Measurements from ENCODE around the gene CD44.

The CD44 gene

GRCh38 chr11:35114906-35115687 lies 23.9 kb upstream of the CD44 start:
- H3K9me3 ChIP-seq (ENCODE audit: insufficient read depth, low read depth, low read length), result no peaks in the 10 kb centered on the region
- H3K4me3 ChIP-seq (ENCODE audit: low read length), result no peak overlapping the region
- H3K4me1 ChIP-seq (ENCODE audit: insufficient read depth, low read length), result no peaks in the 10 kb centered on the region
- H3K27ac ChIP-seq (ENCODE audit: low read length), result no peak overlapping the region
- no peaks in the 10 kb centered on the region for H3K36me3 ChIP-seq (ENCODE audit: insufficient read depth, low read depth, low read length)
- H3K9ac ChIP-seq (ENCODE audit: low read depth, low read length), result no peak overlapping the region
- H3K27me3 ChIP-seq (ENCODE audit: insufficient read depth, low read length), result no peaks in the 10 kb centered on the region

GRCh38 chr11:35115688-35116030 lies 23.3 kb upstream of the CD44 start:
- no peaks in the 10 kb centered on the region for H3K9me3 ChIP-seq (ENCODE audit: insufficient read depth, low read depth, low read length)
- H3K4me3 ChIP-seq (ENCODE audit: low read length), result no peak overlapping the region
- H3K27me3 ChIP-seq (ENCODE audit: insufficient read depth, low read length), result 0 out of 2 replicates have a peak, but pooled peaks cover 3% of the 10 kb centered on the region
- H3K9ac ChIP-seq (ENCODE audit: low read depth, low read length), result no peak overlapping the region
- no peaks in the 10 kb centered on the region for H3K36me3 ChIP-seq (ENCODE audit: insufficient read depth, low read depth, low read length)
- H3K27ac ChIP-seq (ENCODE audit: low read length), result no peak overlapping the region
- H3K4me1 ChIP-seq (ENCODE audit: insufficient read depth, low read length), result no peaks in the 10 kb centered on the region

GRCh38 chr11:35116245-35116644 lies 22.7 kb upstream of the CD44 start:
- Histone ChIP-seq H3K4me1 (ENCODE audit: insufficient read depth, low read length) (no peaks in the 10 kb centered on the region), H3K9ac (ENCODE audit: low read depth, low read length) (no peak overlapping the region), H3K4me3 (ENCODE audit: low read length) (no peak overlapping the region), H3K27ac (ENCODE audit: low read length) (no peak overlapping the region), H3K9me3 (ENCODE audit: insufficient read depth, low read depth, low read length) (no peaks in the 10 kb centered on the region), H3K36me3 (ENCODE audit: insufficient read depth, low read depth, low read length) (no peaks in the 10 kb centered on the region), H3K27me3 (ENCODE audit: insufficient read depth, low read length) (0 out of 2 replicates have a peak, but pooled peaks cover 6% of the 10 kb centered on the region)

GRCh38 chr11:35116762-35117640 lies 22.0 kb upstream of the CD44 start:
- no peaks in the 10 kb centered on the region for H3K36me3 ChIP-seq (ENCODE audit: insufficient read depth, low read depth, low read length)
- H3K27me3 ChIP-seq (ENCODE audit: insufficient read depth, low read length), result 0 out of 2 replicates have a peak, but pooled peaks cover 6% of the 10 kb centered on the region
- H3K27ac ChIP-seq (ENCODE audit: low read length), result no peak overlapping the region
- no peak overlapping the region for H3K9ac ChIP-seq (ENCODE audit: low read depth, low read length)
- no peaks in the 10 kb centered on the region for H3K4me1 ChIP-seq (ENCODE audit: insufficient read depth, low read length)
- H3K4me3 ChIP-seq (ENCODE audit: low read length), result no peak overlapping the region
- no peaks in the 10 kb centered on the region for H3K9me3 ChIP-seq (ENCODE audit: insufficient read depth, low read depth, low read length)

GRCh38 chr11:35118906-35119305 lies 20.1 kb upstream of the CD44 start:
- H3K27ac ChIP-seq (ENCODE audit: low read length), result no peak overlapping the region
- no peaks in the 10 kb centered on the region for H3K9me3 ChIP-seq (ENCODE audit: insufficient read depth, low read depth, low read length)
- H3K9ac ChIP-seq (ENCODE audit: low read depth, low read length), result no peak overlapping the region
- H3K4me3 ChIP-seq (ENCODE audit: low read length), result no peak overlapping the region
- H3K4me1 ChIP-seq (ENCODE audit: insufficient read depth, low read length), result no peaks in the 10 kb centered on the region
- H3K27me3 ChIP-seq (ENCODE audit: insufficient read depth, low read length), result 0 out of 2 replicates have a peak, but pooled peaks cover 12% of the 10 kb centered on the region
- no peaks in the 10 kb centered on the region for H3K36me3 ChIP-seq (ENCODE audit: insufficient read depth, low read depth, low read length)

- no peaks in the 10 kb centered on the region for H3K36me3 ChIP-seq (ENCODE audit: insufficient read depth, low read depth, low read length)
- 0 out of 2 replicates have a peak, but pooled peaks cover 12% of the 10 kb centered on the region for H3K27me3 ChIP-seq (ENCODE audit: insufficient read depth, low read length)
- H3K27ac ChIP-seq (ENCODE audit: low read length), result no peak overlapping the region
- H3K9me3 ChIP-seq (ENCODE audit: insufficient read depth, low read depth, low read length), result no peaks in the 10 kb centered on the region
- H3K4me1 ChIP-seq (ENCODE audit: insufficient read depth, low read length), result no peaks in the 10 kb centered on the region
- no peak overlapping the region for H3K9ac ChIP-seq (ENCODE audit: low read depth, low read length)
- H3K4me3 ChIP-seq (ENCODE audit: low read length), result no peak overlapping the region
These were observed 17.6 kb upstream of the CD44 start for GRCh38 chr11:35121326-35121865.

GRCh38 chr11:35122308-35122707 lies 16.7 kb upstream of the CD44 start:
- Histone ChIP-seq H3K9ac (ENCODE audit: low read depth, low read length) (no peak overlapping the region), H3K27me3 (ENCODE audit: insufficient read depth, low read length) (0 out of 2 replicates have a peak, but pooled peaks cover 12% of the 10 kb centered on the region), H3K36me3 (ENCODE audit: insufficient read depth, low read depth, low read length) (no peaks in the 10 kb centered on the region), H3K27ac (ENCODE audit: low read length) (no peak overlapping the region), H3K4me1 (ENCODE audit: insufficient read depth, low read length) (no peaks in the 10 kb centered on the region), H3K4me3 (ENCODE audit: low read length) (no peak overlapping the region), H3K9me3 (ENCODE audit: insufficient read depth, low read depth, low read length) (no peaks in the 10 kb centered on the region)

GRCh38 chr11:35126000-35126878 lies 12.7 kb upstream of the CD44 start:
- Histone ChIP-seq H3K27me3 (ENCODE audit: insufficient read depth, low read length) (0 out of 2 replicates have a peak, but pooled peaks cover 6% of the 10 kb centered on the region), H3K36me3 (ENCODE audit: insufficient read depth, low read depth, low read length) (no peaks in the 10 kb centered on the region), H3K9me3 (ENCODE audit: insufficient read depth, low read depth, low read length) (no peaks in the 10 kb centered on the region), H3K9ac (ENCODE audit: low read depth, low read length) (no peak overlapping the region), H3K4me3 (ENCODE audit: low read length) (no peak overlapping the region), H3K27ac (ENCODE audit: low read length) (no peak overlapping the region), H3K4me1 (ENCODE audit: insufficient read depth, low read length) (no peaks in the 10 kb centered on the region)

- 0 out of 2 replicates have a peak, but pooled peaks cover 6% of the 10 kb centered on the region for H3K27me3 ChIP-seq (ENCODE audit: insufficient read depth, low read length)
These were observed 11.9 kb upstream of the CD44 start for GRCh38 chr11:35126879-35127581.

GRCh38 chr11:35127619-35128018 lies 11.4 kb upstream of the CD44 start:
- H3K27me3 ChIP-seq (ENCODE audit: insufficient read depth, low read length), result 0 out of 2 replicates have a peak, but pooled peaks cover 2% of the 10 kb centered on the region
- no peak overlapping the region for H3K9ac ChIP-seq (ENCODE audit: low read depth, low read length)
- no peak overlapping the region for H3K4me3 ChIP-seq (ENCODE audit: low read length)
- no peaks in the 10 kb centered on the region for H3K9me3 ChIP-seq (ENCODE audit: insufficient read depth, low read depth, low read length)
- no peak overlapping the region for H3K27ac ChIP-seq (ENCODE audit: low read length)
- H3K4me1 ChIP-seq (ENCODE audit: insufficient read depth, low read length), result no peaks in the 10 kb centered on the region
- H3K36me3 ChIP-seq (ENCODE audit: insufficient read depth, low read depth, low read length), result no peaks in the 10 kb centered on the region

More at GRCh38 chr11:35126879-35127581, 11.9 kb upstream of the CD44 start:
- Histone ChIP-seq H3K9ac (ENCODE audit: low read depth, low read length) (no peak overlapping the region), H3K36me3 (ENCODE audit: insufficient read depth, low read depth, low read length) (no peaks in the 10 kb centered on the region), H3K4me1 (ENCODE audit: insufficient read depth, low read length) (no peaks in the 10 kb centered on the region), H3K27ac (ENCODE audit: low read length) (no peak overlapping the region), H3K9me3 (ENCODE audit: insufficient read depth, low read depth, low read length) (no peaks in the 10 kb centered on the region), H3K4me3 (ENCODE audit: low read length) (no peak overlapping the region)

All from iPS-20b (cell line).